Spinal cord (tissue), 10 donors: ENCODE measurements around the gene SCAMP5. TPM values are rescaled to one million over a fixed set of nuclear protein-coding genes. Genes with fewer than 3 reads are reported as not detected.

Experiments
- DNase-seq, 6 donors: peaks; one replicate each; pipeline versions ENCODE4 v3.0.0 to v3.0.0-alpha.2; 2013 to 2015; ENCODE audit warnings: low spot score in 6 of 6, low read depth in 4 of 6
- H3K27ac ChIP-seq: one replicate; pipeline ENCODE4 v1.5.1; 2013; ENCODE audit warnings: low read depth, low read length, control low read depth
- H3K27me3 ChIP-seq: one replicate; pipeline ENCODE4 v1.6.1; 2013; ENCODE audit warnings: low read length; ENCODE audit not compliant: control insufficient read depth, insufficient read depth
- H3K36me3 ChIP-seq: one replicate; pipeline ENCODE4 v1.6.1; 2013; ENCODE audit warnings: low read length; ENCODE audit not compliant: control insufficient read depth, insufficient read depth
- H3K4me1 ChIP-seq: one replicate; pipeline ENCODE4 v1.6.1; 2013; ENCODE audit warnings: low read length; ENCODE audit not compliant: control insufficient read depth, insufficient read depth
- H3K4me3 ChIP-seq: one replicate; pipeline ENCODE4 v1.5.1; 2013; ENCODE audit warnings: low read depth, low read length, control low read depth
- H3K9me3 ChIP-seq: one replicate; pipeline ENCODE4 v1.6.1; 2013; ENCODE audit warnings: low read length; ENCODE audit not compliant: control insufficient read depth, insufficient read depth
- WGBS: methylation state at CpG from one replicate; pipeline ENCODE4 v1.1.5; 2013; ENCODE audit warnings: missing lambda C conversion rate; ENCODE audit not compliant: insufficient coverage; 5-methylcytosine and 5-hydroxymethylcytosine counted together
- polyA plus RNA-seq, 2 donors: library from polyadenylated mRNA; unstranded; fragments of 120-200 nt; gene quantifications; one replicate each; pipeline ENCODE4 v1.2.1, GENCODE V29; 2013; ENCODE audit not compliant: insufficient read length in 2 of 2
- total RNA-seq, 2 donors: library from RNA; depleted of rRNA in 1 of 2; stranded (reverse); fragments of 120-200 nt in 1 of 2; fragments of >200 nt in 1 of 2; gene quantifications; one replicate each; pipeline versions ENCODE4 v1.2.3 to v1.2.4, GENCODE V29; 2013 to 2014
- donor health status: healthy.

The SCAMP5 gene
- total and polyA plus RNA-seq, 4 donors = 28.4 to 178 (median 103) TPM

- WGBS = 54% methylated on average over 2 of the region's 2 CpGs
- Histone ChIP-seq H3K36me3 (no peaks in the 10 kb centered on the region), H3K4me3 (no peak overlapping the region), H3K9me3 (no peaks in the 10 kb centered on the region), H3K27me3 (no peaks in the 10 kb centered on the region), H3K4me1 (peaks cover 38% of the 10 kb centered on the region), H3K27ac (peak overlapping the region; percentile 70)
- DNase-seq = peak in 2 of 6 donors; percentile 52 to 66
Observed at GRCh38 chr15:74994236-74994635, 1.1 kb upstream of the SCAMP5 start.

- H3K27me3 ChIP-seq = no peaks in the 10 kb centered on the region
- peaks cover 38% of the 10 kb centered on the region for H3K4me1 ChIP-seq
- H3K4me3 ChIP-seq = peak overlapping the region; percentile 57
- H3K9me3 ChIP-seq = no peaks in the 10 kb centered on the region
- peak overlapping the region; percentile 70 for H3K27ac ChIP-seq
- no peak for DNase-seq
- 26% methylated on average over 5 of the region's 5 CpGs for WGBS
- no peaks in the 10 kb centered on the region for H3K36me3 ChIP-seq
Observed at GRCh38 chr15:74994685-74995084, 678 bp upstream of the SCAMP5 start.

GRCh38 chr15:74995779-74996765 is 709 bp downstream of the SCAMP5 start:
- Histone ChIP-seq H3K4me1 (peaks cover 38% of the 10 kb centered on the region), H3K4me3 (peak overlapping the region; percentile 68), H3K36me3 (peaks cover 4% of the 10 kb centered on the region), H3K27ac (peak overlapping the region; percentile 61), H3K9me3 (no peaks in the 10 kb centered on the region), H3K27me3 (no peaks in the 10 kb centered on the region)
- 2% methylated on average over 37 of the region's 42 CpGs for WGBS
- peak in 4 of 6 donors; percentile 21 to 92 (median 69) for DNase-seq

- DNase-seq = no peak
- H3K4me1 ChIP-seq = peaks cover 38% of the 10 kb centered on the region
- no peak overlapping the region for H3K27ac ChIP-seq
- no peak overlapping the region for H3K4me3 ChIP-seq
- WGBS = 83% methylated on average over 4 of the region's 4 CpGs
- peaks cover 10% of the 10 kb centered on the region for H3K36me3 ChIP-seq
- H3K27me3 ChIP-seq = no peaks in the 10 kb centered on the region
- no peaks in the 10 kb centered on the region for H3K9me3 ChIP-seq
Observed at GRCh38 chr15:74997141-74997540, 1.8 kb downstream of the SCAMP5 start.

- no peaks in the 10 kb centered on the region for H3K9me3 ChIP-seq
- WGBS = 95% methylated on average over 2 of the region's 2 CpGs
- no peak for DNase-seq
- H3K36me3 ChIP-seq = peaks cover 14% of the 10 kb centered on the region
- peaks cover 35% of the 10 kb centered on the region for H3K4me1 ChIP-seq
- no peaks in the 10 kb centered on the region for H3K27me3 ChIP-seq
- H3K4me3 ChIP-seq = no peak overlapping the region
- H3K27ac ChIP-seq = no peak overlapping the region
Observed at GRCh38 chr15:74997543-74997942, 2.2 kb downstream of the SCAMP5 start.

- H3K27me3 ChIP-seq = no peaks in the 10 kb centered on the region
- no peak for DNase-seq
- H3K4me1 ChIP-seq = peaks cover 17% of the 10 kb centered on the region
- H3K9me3 ChIP-seq = no peaks in the 10 kb centered on the region
- peaks cover 25% of the 10 kb centered on the region for H3K36me3 ChIP-seq
- 100% methylated on average over 3 of the region's 6 CpGs for WGBS
- H3K4me3 ChIP-seq = no peak overlapping the region
- no peak overlapping the region for H3K27ac ChIP-seq
Observed at GRCh38 chr15:75001310-75001709, 5.9 kb downstream of the SCAMP5 start.

- H3K4me3 ChIP-seq = no peak overlapping the region
- WGBS = 71% methylated on average over 5 of the region's 7 CpGs
Observed at GRCh38 chr15:75002398-75002797, 7.0 kb downstream of the SCAMP5 start.

GRCh38 chr15:75007216-75007615 is 11.9 kb downstream of the SCAMP5 start:
- no peak overlapping the region for H3K4me3 ChIP-seq
- no peak for DNase-seq
- H3K9me3 ChIP-seq = no peaks in the 10 kb centered on the region
- no peaks in the 10 kb centered on the region for H3K27me3 ChIP-seq
- no peak overlapping the region for H3K27ac ChIP-seq
- H3K36me3 ChIP-seq = peaks cover 31% of the 10 kb centered on the region
- H3K4me1 ChIP-seq = peaks cover 7% of the 10 kb centered on the region
- 93% methylated on average over 8 of the region's 13 CpGs for WGBS

More at GRCh38 chr15:75002398-75002797, 7.0 kb downstream of the SCAMP5 start:
- Histone ChIP-seq H3K9me3 (no peaks in the 10 kb centered on the region), H3K27me3 (no peaks in the 10 kb centered on the region), H3K4me1 (peaks cover 6% of the 10 kb centered on the region), H3K27ac (no peak overlapping the region), H3K36me3 (peaks cover 27% of the 10 kb centered on the region)
- DNase-seq = peak in 1 of 6 donors; percentile 27

GRCh38 chr15:75008221-75008625 is 12.9 kb downstream of the SCAMP5 start:
- Histone ChIP-seq H3K27me3 (no peaks in the 10 kb centered on the region), H3K27ac (no peak overlapping the region), H3K4me1 (peaks cover 7% of the 10 kb centered on the region), H3K36me3 (peaks cover 38% of the 10 kb centered on the region), H3K9me3 (no peaks in the 10 kb centered on the region), H3K4me3 (no peak overlapping the region)
- no peak for DNase-seq
- WGBS = 100% methylated on average over 3 of the region's 5 CpGs
